Panc1 (cell line): ENCODE measurements around the gene ATP8B1.

Experiments
- CTCF ChIP-seq: fragments of 450-650 bp; IDR thresholded peaks from 2 replicates; pipeline ENCODE4 v1.5.1; 2017; ENCODE audit warnings: mild to moderate bottlenecking
- TF ChIP-seq, protein P1 (sequence below), 2 experiments: IDR thresholded peaks; 2 replicates each; pipeline ENCODE4 v1.6.1; 2011 to 2012; ENCODE audit warnings: low read depth in 2 of 2, control low read depth in 1 of 2, low read length in 1 of 2, mild to moderate bottlenecking in 1 of 2, moderate library complexity in 1 of 2; ENCODE audit not compliant: insufficient read depth in 1 of 2

DNA sequence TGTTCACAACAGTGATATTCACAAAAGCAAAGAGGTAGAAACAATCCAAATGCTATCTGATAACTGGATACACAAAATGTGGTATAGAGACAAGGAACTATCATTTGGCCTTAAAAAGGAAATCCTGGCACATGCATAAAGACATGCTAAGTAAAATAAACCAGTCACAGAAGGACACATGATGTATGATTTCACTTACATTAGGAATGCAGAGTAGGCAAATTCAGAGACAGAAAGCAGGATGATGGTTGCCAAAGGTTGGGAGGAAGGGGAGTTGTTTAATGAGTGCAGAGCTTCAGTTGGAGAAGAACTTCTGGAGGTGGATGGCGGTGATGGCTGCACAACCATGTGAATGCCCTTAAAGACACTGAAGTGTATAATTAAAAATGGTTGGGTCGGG, 38.1 kb downstream of the ATP8B1 start:
- TF ChIP-seq CTCF, result no peak
- TF ChIP-seq, protein P1, sequence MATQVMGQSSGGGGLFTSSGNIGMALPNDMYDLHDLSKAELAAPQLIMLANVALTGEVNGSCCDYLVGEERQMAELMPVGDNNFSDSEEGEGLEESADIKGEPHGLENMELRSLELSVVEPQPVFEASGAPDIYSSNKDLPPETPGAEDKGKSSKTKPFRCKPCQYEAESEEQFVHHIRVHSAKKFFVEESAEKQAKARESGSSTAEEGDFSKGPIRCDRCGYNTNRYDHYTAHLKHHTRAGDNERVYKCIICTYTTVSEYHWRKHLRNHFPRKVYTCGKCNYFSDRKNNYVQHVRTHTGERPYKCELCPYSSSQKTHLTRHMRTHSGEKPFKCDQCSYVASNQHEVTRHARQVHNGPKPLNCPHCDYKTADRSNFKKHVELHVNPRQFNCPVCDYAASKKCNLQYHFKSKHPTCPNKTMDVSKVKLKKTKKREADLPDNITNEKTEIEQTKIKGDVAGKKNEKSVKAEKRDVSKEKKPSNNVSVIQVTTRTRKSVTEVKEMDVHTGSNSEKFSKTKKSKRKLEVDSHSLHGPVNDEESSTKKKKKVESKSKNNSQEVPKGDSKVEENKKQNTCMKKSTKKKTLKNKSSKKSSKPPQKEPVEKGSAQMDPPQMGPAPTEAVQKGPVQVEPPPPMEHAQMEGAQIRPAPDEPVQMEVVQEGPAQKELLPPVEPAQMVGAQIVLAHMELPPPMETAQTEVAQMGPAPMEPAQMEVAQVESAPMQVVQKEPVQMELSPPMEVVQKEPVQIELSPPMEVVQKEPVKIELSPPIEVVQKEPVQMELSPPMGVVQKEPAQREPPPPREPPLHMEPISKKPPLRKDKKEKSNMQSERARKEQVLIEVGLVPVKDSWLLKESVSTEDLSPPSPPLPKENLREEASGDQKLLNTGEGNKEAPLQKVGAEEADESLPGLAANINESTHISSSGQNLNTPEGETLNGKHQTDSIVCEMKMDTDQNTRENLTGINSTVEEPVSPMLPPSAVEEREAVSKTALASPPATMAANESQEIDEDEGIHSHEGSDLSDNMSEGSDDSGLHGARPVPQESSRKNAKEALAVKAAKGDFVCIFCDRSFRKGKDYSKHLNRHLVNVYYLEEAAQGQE (IDR thresholded peaks at IDR 0.05; ENCODE audit: insufficient read depth in 1 of 2, low read depth in 2 of 2, low read length in 1 of 2), result no peak
